Stromal cell of bone marrow (primary cell): Measurements from ENCODE around the gene KLK7.

Experiments
- DNase-seq: peaks from one replicate; pipeline ENCODE4 v3.0.0-alpha.2; 2012; ENCODE audit warnings: low read depth

Gene KLK7

DNA sequence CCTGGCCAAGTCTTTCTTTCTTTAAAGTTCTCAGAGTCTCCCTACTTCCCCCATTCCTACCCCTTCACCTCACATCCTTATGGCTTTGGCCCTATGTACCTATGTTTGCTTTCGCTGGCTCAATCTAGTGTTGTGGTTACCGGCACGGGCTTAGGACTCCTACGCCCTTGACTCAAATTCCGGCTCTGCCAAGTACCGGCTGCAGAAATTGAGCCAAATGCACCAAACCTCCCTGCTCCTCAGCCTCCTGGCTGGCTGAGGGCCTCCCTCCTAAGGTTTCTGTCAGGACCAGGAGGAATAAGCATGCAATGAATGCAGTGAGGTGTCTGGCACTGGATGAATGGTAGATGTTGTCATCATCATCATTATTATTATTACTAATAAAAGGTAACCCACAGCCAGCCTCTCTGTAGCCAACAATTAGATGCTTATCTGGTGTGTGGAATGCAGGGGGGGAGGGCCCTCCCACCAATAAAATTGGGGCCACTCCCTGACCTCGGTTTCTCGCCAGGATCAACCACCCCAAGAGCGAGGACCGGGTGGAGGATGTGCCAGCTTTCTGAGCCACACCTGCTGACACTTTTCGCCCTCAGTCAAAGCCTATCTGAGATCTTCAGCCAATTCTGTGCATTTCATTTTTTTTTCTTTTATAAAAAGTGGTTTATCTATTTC lies 51.6 kb downstream of the KLK7 start:
- no peak for DNase-seq

DNA sequence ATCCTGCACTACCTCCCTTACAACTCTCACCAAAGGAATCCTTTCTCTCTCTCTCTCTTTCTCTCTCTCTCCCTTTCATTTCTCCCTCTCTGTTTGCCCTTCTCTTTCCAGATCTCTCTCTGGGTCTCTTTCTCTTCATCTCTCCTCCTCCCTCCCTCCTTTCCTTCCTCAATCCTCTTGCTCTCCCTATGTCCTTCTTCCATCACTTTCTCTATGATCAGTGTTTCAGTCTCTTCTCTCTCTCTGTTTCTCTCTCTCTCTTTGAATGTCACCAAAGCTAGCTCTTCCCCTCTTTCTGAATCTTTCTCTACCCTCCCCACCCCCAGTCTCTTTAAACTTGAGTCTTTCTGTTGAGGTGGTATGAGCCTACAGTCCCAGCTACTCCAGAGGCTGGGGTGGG lies 52.7 kb downstream of the KLK7 start:
- no peak for DNase-seq

DNA sequence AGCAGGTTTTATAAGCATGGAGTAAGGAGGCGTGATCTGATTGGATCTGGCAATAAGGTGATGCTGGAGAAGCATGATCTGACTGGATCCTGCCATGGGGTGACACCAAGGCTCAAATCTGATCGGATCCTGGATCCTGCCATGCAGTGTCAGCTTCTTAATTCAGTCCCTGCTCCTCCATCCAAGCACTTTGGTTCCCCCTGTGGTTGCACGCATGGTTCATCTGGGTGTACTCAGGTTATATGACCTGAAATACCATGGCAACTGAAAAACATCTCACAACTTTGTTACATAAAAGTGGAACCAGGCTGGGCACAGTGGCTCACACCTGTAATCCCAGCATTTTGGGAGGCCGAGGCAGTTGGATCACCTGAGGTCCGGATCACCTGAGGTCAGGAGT lies 54.9 kb downstream of the KLK7 start:
- no peak for DNase-seq
